Left lobe of liver (tissue), 2 donors: Measurements from ENCODE around the gene C6orf132. TPM values are rescaled to one million over a fixed set of nuclear protein-coding genes. Genes with fewer than 3 reads are reported as not detected.
"Not testable (repeated sequence)": the region's sequence is repeated elsewhere in the genome, so short reads cannot be mapped to it uniquely, and the experiment has no call there.

Experiments
- ATAC-seq: fragments of 200-7000 bp; cut with Tn5 transposase; one replicate; pipeline ENCODE4 v1.9.1; 2020; ENCODE audit warnings: mild to moderate bottlenecking, moderate library complexity
- DNase-seq: peaks from one replicate; pipeline ENCODE4 v3.0.0-alpha.2; 2020; ENCODE audit warnings: low spot score
- total RNA-seq: library from RNA; stranded (reverse); gene quantifications from one replicate; pipeline ENCODE4 v1.2.1, GENCODE V29; 2021
- donor health status: DM: no; HTN: no; CAD: no; lungs with moderate emphysema.
- donor health status: DM: no; HTN: yes; CAD: no.

Gene C6orf132, protein sequence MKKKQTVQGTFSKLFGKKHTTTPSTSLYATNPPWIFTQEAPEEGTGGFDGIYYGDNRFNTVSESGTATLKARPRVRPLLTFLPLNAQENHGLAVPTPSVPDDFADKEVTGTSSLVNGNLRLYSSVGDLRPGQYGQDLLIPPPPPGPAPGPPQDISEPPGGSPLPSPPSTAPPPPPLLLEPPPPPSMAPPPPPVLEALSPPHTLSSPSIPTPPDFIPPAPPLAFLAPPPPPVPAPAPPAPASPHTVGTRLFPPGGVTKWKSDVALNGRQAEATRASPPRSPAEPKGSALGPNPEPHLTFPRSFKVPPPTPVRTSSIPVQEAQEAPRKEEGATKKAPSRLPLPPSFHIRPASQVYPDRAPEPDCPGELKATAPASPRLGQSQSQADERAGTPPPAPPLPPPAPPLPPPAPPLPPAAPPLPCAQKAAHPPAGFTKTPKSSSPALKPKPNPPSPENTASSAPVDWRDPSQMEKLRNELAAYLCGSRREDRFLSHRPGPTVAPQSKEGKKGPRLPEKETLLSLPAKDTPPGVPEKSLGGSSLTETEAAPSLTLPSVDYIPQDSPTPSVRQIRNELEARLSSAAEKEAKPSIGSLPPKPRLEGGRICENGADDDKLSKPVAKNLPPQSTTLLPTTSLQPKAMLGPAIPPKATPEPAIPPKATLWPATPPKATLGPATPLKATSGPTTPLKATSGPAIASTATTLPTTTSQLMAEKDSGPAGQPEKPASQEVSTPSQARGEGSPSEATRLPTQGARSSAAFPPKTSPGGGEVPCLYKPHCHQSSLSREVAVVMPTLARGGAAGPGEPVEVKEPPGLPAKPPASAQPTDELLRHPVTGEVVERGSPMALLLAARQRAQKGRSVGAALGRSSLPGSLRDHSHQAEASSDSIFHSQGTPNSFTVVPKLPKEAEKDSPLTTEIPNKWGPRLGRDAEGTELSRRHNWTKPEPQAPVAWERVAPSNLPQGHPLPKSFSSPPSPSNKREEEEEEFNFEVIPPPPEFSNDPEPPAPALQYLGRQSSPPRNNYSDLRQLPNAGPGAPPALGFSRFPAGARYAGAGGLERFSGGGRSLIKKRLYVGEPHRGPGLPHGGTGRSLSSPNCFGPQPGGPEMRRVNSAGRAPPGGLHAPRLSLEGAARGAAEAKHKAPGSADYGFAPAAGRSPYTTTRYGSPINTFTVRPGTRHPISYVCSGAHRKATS
- total RNA-seq, result 0.38 TPM

- ATAC-seq (peak; percentile 60), DNase-seq (no peak)
Measured at GRCh38 chr6:42142118-42142835, at the start of gene C6orf132. Gene C6orf132 (minus strand): TSS chr6:42142620. CDS start chr6:42142444, 176 bp downstream.

DNA sequence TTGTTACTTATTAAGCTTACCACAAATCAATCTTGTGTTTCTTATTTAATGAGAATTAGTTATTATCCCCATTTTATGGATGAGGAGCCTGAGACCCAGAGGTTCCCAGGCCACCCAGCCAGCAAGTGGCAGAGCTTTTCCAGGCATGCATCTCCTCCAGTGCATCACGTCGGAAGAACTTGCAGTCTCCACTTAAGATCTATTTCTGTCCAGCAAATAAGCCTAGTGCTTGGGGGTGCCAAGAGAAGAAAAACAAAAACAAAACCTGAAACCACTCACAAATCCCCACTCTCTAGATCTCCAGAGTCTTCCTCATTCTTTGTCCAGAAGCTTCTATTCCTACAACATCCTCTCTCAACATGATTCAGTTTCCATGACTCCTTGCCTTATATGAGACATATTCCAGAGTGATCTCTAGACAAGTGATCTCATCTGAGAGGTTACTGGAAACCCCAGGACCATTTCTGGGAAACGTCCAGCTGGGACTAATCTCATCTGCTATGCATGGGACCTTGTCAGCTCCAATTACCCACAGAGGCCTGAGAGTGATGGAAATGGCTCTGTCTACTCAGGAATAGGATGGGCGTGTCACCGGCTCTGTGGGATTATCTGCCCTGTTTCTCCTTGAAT lies 48.2 kb upstream of the C6orf132 start:
- DNase-seq (no peak), ATAC-seq (no peak)

- no peak for ATAC-seq
- DNase-seq, result no peak
Measured at GRCh38 chr6:42188406-42188805, 46.0 kb upstream of the C6orf132 start.

GRCh38 chr6:42185597-42185996 lies 43.2 kb upstream of the C6orf132 start:
- ATAC-seq (no peak), DNase-seq (no peak)

DNA sequence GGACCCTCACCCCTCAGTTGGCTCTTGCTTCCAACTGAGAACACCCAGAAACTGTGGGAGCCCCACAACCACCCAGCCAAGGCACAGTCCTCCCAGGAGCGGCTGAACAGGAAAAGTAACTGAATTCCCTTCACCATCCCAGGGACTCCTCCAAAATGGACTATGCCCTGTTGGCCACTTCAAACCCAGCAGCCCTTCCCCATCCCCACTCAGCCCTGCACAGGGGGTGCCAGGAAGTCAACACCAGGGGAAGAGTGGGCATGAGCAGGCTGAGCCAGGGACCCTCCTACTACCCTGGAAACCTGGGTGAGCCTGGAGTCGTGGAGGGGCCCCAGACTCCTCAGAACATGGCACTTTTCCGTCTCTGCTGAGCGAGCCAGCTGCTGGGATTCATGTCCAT lies 42.1 kb upstream of the C6orf132 start:
- DNase-seq (no peak), ATAC-seq (no peak)

DNA sequence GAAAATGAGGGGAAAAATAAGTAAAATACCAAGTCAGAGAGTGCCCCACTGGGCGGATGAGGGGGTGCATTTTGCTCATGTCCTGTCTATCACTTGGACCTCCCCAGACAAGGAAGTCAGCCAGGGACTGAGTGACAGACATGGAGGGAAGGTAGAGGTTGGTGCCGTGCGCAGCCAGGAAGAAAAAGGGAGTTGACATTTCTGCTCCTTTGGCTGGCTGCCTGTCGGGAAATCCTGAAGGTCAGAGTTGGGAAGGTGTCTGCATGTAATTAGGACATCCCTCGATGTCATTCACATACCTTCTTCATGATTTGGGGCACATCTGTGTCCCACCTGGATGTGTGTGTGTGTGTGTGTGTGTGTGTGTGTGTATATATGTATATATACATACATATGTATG lies 39.7 kb upstream of the C6orf132 start:
- no peak for ATAC-seq
- DNase-seq, result no peak

GRCh38 chr6:42179945-42180313 lies 37.5 kb upstream of the C6orf132 start:
- ATAC-seq (no peak), DNase-seq (no peak)

DNA sequence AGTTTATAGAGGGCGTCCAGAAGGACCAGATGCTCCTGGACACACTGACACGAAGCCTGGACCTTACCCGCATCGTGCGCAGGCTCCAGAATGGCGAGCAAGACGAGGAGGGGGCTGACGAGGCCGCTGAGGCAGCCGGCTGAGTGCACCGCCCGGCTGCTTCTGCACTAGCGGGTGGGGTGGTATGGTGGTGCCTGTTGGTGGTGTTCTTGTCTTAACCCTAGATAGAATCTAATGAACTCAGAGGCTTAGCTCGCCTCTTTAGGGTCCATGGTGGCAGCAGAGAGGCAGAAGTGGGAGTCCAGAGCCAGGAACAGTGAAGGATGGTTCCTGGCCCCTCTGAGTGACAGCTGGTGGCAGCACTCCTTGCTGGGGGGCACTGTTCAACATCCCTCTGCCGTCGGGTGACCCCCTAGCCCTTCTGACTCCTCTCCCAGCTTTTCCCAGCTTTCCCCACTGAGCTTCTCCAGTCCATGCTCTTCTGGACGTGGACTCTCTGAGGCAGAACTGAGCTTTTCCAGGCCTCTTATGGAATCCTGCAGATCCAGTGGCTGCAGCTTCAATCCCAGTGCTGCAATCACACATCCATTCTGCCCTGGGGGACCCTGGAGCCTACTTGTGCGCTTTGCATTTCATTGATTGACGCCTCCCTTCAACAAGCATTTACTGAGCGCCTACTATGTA lies 37.0 kb upstream of the C6orf132 start:
- no peak for DNase-seq
- no peak for ATAC-seq

GRCh38 chr6:42177514-42178364 lies 35.3 kb upstream of the C6orf132 start:
- no peak for ATAC-seq

GRCh38 chr6:42176981-42177380 lies 34.6 kb upstream of the C6orf132 start:
- ATAC-seq (no peak), DNase-seq (no peak)

More at GRCh38 chr6:42177514-42178364, 35.3 kb upstream of the C6orf132 start:
- DNase-seq, result no peak

GRCh38 chr6:42175860-42176259 lies 33.4 kb upstream of the C6orf132 start:
- ATAC-seq, result no peak
- DNase-seq, result no peak

- no peak for ATAC-seq
Measured at GRCh38 chr6:42173101-42173500, 30.7 kb upstream of the C6orf132 start, which contains the start of gene GUCA1A. Gene GUCA1A (plus strand): TSS chr6:42173364. CDS start chr6:42173614, 250 bp downstream.

GRCh38 chr6:42171813-42172581 lies 29.6 kb upstream of the C6orf132 start:
- no peak for ATAC-seq
- DNase-seq, result no peak

More at GRCh38 chr6:42173101-42173500, 30.7 kb upstream of the C6orf132 start, which contains the start of gene GUCA1A:
- DNase-seq, result no peak

DNA sequence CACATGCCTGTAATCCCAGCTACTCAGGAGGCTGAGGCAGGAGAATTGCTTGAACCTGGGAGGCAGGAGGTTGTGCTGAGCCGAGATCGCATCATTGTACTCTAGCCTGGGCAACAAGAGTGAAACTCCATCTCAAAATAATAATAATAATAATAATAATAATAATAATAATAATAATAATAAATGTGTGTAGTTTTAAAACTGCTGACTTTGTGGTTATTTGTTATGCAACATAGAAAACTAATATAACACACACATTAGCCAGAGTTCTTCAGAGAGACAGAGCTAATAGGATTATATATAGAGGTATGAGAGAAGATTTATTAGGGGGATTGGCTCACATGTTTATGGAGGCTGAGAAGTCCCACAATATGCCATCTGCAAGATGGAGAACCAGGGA lies 27.4 kb upstream of the C6orf132 start:
- not testable (repeated sequence) for DNase-seq, ATAC-seq

DNA sequence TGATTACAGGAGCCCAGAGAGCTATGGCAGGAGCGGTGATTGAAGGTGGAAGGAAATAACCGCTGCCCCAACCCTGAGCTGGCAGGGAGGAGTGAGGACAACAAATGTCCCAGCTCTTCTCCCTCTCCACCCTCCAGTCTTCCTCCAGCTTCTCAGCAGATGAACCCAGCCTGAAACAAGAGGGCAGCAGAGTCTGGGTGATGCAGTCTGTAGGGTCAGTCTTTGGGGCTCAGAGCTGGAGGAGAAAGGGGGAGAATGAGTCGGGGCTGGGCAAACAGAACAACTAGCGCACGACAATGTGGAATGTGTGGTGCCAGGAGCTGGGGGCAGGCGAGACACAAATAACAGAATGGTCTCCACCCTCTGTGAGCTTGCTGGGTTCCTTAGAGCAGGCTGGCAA lies 26.2 kb upstream of the C6orf132 start:
- no peak for ATAC-seq
- no peak for DNase-seq

- ATAC-seq (peak; percentile 97), DNase-seq (peak; percentile 70)
Measured at GRCh38 chr6:42166444-42167141, 24.2 kb upstream of the C6orf132 start.

DNA sequence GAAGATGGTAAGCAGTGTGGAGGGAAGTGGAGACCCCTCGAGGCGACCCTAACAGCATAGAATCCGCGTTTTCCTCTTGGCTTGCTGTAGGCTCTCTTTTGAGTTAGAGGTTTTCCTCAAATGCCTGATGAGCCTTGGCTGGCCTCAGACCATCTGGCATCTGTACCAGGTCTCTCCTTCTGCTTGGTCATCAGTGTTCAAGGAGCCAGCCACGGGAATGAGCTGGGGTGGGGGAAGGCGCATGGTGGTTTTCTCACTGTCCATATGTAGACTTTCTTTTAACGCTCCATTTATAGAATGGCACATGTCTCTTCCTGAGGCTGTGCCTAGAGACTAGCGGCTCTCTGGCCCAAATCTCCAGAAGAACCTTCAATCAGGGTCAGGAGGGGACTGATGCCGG lies 22.6 kb upstream of the C6orf132 start:
- DNase-seq, result no peak
- ATAC-seq, result no peak
